ENCODE results near the gene CALCB. TPM values are rescaled to one million over a fixed set of nuclear protein-coding genes. Genes with fewer than 3 reads are reported as not detected.
"Not testable (repeated sequence)": the region's sequence is repeated elsewhere in the genome, so short reads cannot be mapped to it uniquely, and the experiment has no call there.

CALCB gene
- polyA plus RNA-seq, 3 donors: 3.4 to 5.5 (median 5.0) TPM

DNA sequence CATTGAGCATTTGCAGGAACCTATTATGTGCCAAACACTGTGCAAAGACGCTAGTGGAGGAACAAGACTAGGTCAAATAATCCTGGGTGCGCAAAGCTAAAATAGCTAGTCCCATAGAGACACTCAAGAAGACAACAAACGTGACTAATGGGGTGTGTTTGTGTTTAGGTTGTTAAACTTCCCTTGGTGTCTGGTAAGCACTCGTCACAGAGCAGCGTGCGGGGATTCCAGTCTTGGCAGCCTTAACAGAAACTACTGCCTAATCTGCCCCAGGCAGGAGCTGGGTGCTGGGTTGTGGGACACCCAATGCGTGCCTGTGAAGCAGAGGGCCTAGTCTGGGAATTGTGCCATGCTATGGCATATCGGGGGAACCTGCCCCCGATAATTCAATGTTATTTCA is 10.8 kb upstream of the CALCB start:
- no peak for DNase-seq (ENCODE audit: extremely low read depth in 1 of 11, low read depth in 9 of 11, low spot score in 4 of 11)

DNA sequence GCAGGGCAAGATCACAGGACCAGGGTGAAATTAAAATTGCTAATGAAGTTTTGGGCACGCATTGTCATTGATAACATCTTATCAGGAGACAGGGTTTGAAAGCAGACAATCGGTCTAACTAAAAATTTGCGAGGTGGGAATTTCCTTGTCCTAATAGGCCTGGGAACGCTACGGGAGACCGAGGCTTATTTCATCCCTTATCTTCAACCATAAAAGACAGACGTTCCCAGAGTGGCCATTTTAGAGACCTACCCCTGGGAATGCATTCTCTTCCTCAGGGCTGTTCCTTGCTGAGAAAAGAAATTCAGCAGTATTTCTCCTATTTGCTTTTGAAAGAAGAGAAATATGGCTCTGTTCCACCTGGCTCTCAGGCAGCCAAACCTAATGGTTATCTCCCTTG is 3.6 kb upstream of the CALCB start:
- not testable (repeated sequence) for DNase-seq (ENCODE audit: extremely low read depth in 1 of 11, low read depth in 9 of 11, low spot score in 4 of 11)

DNA sequence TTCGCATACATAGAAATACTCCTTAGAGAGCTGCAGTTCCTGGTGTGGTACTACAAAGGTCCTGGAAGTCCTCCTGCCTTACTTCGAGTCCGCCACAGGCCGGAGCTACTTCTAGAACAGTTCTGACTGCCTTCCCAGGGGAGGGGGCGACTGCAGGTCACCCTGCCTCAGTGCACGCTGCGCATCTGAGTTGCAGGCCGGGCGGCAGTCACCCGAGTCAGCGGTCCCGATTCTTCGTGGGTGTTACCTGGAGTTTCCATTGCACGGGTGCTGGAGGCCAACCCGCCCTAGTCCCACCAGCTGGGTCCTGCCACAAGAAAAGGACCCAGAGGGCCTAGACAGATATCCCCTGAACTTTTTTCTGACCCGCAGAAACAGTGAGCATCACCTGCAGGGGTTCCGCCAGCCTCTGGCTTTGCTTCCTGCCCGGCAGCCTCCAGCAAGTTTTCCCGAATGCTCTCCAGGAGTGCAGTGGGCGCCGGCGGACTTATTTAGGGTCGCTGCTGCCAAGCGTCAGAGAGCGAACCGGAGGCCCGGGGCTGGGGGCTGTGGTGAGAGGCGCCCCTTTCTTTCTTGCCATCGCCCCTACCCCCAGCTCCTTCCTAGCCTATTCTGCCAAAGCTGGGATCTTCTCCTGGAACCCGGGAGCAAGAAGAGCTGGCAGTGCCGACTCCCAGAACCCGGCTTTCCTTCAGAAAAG is 1.7 kb upstream of the CALCB start:
- no peak for DNase-seq (ENCODE audit: extremely low read depth in 1 of 11, low read depth in 9 of 11, low spot score in 4 of 11)

DNA sequence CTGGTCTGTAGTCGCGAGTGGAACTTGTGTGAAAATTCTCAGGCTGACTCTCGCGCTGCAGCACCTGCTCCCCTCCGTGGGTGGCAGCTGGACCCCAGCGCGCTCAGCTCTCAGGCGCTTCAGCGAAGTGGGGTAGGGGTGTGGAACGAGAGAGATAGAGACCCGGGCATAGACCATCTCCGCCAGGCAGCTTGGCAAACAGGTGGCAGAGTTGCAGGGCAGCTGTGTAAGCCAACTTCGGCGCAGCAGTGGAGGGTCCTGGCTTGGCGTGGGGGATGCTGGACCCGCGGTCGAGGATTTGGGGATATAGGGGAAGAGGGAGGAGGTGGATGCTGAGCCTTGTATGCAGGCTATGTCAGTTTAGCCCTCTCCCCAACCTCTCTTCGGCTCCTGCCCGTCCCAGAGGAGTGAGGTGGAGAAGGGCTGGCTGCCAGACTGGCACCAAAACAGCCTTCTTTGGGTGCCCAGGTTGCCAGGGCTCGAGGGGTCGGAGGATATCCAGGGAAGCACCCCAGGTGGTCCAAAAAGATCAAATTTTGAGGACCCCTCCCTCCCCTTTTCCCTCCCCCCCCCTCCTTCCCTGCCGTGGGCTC is 746 bp upstream of the CALCB start:
- no peak for DNase-seq (ENCODE audit: extremely low read depth in 1 of 11, low read depth in 9 of 11, low spot score in 4 of 11)

DNA sequence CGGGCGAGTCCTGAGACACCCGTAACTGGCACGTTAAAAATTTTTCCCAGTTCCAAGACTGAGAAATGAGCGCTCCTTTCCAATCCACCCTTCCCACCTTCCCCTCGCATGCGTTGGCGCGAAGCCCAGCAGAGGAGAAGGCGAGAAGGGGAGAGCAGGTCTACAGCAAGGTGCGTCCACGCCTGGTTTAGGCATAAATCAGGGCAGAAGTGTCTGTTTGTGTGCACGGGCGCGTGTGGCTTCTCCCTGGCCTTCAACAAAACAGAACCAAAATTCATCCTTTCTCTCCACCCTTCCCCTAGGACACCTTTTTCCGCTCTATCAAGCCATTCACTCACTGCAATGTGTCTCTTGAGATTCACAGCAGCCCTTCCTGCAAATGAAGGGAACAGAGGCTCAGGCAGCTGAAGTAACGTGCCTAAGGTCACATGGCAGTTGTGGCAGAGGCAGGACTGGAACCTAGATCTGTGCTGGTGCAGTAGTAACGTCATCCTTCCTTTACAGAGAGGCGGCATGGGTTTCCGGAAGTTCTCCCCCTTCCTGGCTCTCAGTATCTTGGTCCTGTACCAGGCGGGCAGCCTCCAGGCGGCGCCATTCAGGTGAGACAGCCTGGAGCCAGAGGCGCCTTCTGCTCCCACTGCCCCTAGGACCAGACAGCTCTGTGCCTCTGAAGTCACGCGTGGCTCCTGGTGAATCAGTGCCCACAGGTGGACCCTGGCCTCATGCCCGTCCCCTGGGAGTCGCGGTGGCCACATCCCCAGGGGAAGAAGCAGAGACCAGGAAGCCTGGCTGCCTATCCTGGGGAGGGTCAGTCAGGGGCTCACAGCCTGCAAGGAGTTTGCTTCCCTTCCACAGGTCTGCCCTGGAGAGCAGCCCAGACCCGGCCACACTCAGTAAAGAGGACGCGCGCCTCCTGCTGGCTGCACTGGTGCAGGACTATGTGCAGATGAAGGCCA is 1.1 kb downstream of the CALCB start:
- peak; percentile 36 to 80 (median 69) for DNase-seq (ENCODE audit: extremely low read depth in 1 of 11, low read depth in 9 of 11, low spot score in 4 of 11)

DNA sequence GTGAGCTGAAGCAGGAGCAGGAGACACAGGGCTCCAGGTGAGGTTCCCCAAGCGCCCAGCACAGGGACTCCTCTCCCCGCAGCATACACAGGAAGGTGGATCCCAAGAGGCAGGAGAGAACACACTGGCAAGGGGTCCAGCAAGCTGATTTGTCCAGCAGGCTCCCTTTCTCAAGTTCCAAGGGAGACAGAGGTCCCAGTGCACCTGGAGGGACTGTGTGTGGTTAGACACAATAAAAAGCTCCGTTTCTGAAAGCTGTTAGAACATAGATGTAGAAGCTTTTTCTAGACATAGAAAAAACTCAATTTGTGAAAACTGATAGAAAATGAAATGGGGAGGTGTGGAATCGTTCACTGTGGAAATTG is 1.8 kb downstream of the CALCB start:
- DNase-seq (ENCODE audit: extremely low read depth in 1 of 11, low read depth in 9 of 11, low spot score in 4 of 11): no peak

DNA sequence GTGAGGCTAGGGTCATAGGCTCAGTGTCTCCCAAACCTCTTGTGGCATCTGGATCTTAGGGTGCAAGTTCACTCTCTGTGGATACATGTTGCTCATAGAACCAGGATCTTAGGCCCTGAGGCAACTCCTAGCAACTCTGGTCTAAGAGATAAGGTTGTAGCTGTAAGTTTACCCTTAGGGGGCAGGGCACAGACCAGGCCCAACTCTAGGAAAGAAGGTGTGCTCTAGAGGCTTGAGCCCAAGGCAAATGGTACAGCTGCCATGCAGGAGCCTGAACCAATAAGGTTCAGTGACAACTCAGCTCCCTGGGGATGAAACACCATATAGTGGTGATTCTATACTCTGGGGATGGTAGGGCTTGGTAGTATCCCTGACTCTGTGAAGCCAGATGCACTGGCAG is 17.8 kb downstream of the CALCB start:
- no peak for DNase-seq (ENCODE audit: extremely low read depth in 1 of 11, low read depth in 9 of 11, low spot score in 4 of 11)

DNA sequence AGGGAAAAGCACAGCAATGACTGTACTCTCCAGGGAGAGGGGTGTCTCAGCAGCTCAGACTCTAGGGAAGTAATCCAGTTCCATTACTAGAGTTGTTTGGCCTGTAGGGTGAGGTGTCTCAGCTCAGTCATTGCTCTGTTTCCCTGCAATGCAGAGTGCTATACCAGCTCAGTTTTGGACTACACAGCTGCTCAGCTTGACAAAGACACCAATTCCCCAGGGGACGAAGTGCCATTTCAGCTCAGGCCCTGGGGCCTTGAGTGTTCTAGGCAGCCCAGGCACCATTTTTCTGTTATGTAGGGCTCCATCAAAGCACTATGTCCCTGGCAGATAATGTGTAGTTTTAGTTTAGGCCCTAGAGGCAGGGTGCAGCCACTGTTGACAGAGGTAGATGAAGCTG is 18.2 kb downstream of the CALCB start:
- no peak for DNase-seq (ENCODE audit: extremely low read depth in 1 of 11, low read depth in 9 of 11, low spot score in 4 of 11)

DNA sequence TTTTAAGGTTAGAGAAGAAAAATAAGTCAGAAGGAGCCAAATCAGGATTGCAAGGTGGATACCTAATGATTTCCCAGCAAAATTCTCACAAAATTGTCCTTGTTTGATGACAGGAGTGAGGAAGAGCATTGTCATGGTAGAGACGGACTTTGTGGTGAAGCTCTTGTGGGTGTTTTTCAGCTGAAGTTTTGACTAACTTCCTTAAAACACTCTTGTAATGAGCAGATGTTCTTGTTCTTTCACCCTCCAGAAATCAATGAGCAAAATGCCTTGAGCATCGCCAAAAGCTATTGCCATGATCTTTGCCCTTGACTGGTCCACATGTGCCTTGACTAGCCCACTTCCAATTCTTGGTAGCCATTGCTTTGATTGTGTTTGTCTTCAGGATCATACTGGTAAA is 20.0 kb downstream of the CALCB start:
- no peak for DNase-seq (ENCODE audit: extremely low read depth in 1 of 11, low read depth in 9 of 11, low spot score in 4 of 11)

DNA sequence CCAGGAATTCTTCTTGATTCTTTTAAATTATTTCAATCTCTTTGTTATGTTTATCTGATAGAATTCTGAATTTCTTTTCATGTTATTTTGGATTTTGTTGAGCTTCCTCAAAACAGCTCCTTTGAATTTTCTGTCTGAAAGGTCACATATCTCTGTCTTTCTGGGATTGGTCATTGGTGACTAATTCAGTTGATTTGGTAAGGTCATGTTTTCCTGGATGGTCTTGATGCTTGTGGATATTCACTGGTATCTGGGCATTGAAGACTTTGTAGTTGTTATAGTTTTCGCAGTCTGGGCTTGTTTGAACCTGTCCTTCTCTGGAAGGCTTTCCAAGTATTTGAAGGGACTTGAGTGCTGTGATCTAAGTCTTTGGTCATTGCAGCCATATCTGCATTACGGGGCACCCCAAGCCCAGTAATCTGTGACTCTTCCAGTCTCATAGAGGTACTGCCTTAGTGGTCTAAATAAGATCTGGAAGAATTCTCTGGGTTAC is 22.4 kb downstream of the CALCB start:
- DNase-seq (ENCODE audit: extremely low read depth in 1 of 11, low read depth in 9 of 11, low spot score in 4 of 11): no peak

DNA sequence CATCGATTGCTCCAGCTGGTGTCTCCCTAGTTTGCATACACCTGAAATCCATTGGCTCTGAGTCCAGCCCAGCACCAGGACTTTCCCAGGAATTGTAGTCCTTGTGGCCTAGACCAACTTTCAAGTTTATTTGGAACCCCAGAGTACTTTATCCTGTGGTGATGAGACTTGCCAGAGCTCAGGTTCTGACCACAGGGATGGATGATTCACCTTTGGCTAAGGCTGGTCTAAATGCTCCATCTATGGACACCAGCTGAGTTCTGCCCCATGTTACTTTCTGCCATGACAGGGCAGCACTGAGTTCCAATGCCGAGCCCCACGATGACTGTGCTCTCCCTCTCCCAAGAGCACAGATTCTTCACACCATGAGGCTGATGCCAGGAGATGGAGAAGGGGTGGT is 24.0 kb downstream of the CALCB start:
- DNase-seq (ENCODE audit: extremely low read depth in 1 of 11, low read depth in 9 of 11, low spot score in 4 of 11): no peak

DNA sequence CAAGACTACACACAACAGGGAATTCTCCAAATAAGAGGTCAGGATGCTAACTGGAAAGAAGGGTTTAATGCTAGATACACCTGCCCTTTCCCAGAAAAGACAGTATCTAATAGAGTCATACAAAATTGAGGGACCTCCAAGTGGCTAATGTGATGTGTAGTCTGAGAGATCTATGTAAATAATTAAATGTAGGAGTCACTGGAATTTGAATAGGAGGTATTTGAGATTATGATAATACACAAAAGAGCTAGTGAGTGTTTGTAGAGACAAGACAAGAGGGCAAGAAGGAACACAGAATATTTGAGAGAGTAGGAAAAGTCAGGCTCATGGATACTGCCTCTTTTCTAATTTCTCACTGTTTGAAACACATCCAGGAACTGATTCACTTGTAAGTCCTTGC is 25.9 kb downstream of the CALCB start:
- DNase-seq (ENCODE audit: extremely low read depth in 1 of 11, low read depth in 9 of 11, low spot score in 4 of 11): no peak

DNA sequence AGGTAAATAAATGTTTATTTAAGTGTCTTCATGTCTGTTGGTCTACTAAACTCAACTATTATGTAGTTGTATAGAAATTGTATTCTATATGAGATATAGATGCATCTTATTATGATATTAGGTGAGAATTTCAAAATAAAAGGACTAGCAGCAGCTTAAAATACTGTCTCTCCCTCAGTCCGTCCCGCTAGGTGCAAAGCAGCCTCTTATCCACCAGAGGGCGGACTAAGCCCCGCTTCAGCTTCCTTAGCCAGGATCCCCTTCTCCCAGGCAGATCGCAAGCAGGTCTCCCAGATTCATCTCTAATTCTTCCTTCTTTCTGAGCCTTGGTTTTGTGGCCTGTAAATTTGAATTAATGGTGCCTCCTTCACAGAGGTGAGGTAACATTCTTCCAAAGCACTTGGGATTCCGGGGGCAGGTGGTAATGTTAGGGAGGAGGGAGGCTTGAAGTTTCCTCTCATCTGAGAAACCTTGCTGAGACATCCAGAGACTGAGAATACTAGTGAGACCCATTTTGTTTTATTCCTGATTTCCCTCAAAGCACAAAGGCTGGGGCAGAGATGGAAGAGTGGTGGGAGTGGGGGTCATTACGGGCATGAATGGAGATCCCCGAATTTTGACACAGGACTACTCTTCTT is 27.8 kb downstream of the CALCB start:
- DNase-seq (ENCODE audit: extremely low read depth in 1 of 11, low read depth in 9 of 11, low spot score in 4 of 11): peak in 9 of 11 donors; percentile 17 to 50 (median 33)

DNA sequence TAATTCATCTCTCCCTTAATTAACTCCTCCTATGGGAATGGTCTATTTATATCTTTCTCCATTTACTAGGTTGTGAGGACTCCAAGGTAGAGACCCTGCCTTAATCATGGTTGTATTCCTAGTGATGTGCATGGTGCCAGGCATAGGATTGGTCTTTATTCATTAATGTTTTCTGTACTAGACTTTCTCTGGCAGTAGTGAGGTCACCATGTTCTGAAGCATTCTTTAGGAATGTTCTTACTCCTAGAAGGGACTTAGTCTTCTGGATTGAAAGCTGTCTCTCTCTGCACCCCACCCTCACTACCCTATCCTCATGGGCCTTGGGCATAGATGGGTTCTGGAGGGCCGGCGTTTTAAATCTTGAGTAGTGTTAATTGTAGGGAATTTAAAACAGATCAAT is 30.8 kb downstream of the CALCB start:
- DNase-seq (ENCODE audit: extremely low read depth in 1 of 11, low read depth in 9 of 11, low spot score in 4 of 11): no peak

DNA sequence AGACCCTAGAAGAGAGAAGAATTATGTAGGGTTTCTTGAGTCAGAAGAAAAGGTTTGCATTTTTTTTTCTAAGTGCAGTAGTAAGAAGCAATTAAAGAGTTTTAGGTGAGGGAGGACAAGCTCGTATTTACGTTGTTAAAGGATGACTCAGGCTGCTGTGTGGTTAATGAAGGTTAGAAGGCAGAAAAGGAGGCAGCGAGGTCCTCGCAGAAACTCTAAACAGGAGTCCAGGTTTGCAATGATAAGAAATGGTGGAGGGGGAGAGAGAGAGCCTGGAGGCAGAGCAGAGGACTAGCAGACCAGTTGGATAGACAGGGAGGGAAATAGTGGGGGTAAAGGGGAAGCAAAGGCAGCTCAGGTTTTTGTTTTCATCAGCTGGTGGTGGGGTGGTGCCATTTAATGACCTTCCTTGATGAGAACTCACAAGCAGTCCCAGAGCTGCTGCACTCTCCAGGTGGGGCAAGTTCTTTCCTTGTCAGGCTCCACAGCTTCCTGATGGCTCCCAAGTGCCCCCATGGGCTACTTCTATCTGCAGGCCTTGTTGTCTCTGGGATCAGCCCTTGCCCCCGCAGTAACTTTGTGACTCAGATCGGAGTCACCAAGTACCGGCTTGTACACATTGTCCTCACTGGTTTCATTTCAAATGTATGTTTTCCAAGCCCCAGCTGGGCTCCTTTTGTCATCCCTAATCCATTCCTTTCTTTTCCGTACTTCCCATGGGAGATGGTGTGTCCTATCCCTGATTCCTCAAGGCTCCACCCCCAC is 33.0 kb downstream of the CALCB start:
- DNase-seq (ENCODE audit: extremely low read depth in 1 of 11, low read depth in 9 of 11, low spot score in 4 of 11): no peak

DNA sequence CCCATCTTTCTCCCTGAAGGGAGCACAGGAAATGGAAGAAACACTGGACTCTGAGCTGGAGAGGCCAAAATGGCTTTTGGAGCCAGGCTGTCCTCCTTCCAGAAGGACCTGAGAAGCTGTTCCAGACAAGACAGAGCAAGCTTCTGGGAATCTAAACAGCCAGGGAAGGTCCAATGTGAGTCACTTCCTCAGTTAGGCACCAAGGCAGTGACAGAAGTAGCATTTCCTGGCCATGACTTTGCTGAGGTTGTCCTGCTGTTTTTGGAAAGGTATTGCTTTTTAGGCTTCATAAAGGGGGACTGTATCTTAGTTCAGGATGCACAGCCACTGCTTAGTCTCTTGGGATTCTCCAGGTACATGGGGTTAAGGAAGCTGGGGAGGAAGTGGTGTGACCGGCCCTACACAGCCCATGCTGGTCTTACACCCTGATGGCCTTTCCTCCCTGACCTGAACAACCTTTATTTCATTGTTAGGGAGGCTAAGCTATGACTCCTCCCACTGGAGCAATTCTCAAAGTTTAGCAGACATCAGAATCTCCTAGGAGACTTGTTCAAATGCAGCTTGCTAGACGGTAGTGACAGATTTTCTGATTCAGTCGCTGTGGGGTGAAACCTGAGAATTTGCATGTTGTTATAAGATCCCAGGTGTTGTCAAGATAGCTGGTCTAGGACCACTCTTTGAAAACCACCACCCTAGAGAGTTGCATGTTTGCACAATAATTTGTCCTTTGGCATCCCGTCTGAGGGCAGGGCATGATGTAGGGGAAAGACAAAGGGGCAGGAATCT is 34.5 kb downstream of the CALCB start:
- no peak for DNase-seq (ENCODE audit: extremely low read depth in 1 of 11, low read depth in 9 of 11, low spot score in 4 of 11)

DNA sequence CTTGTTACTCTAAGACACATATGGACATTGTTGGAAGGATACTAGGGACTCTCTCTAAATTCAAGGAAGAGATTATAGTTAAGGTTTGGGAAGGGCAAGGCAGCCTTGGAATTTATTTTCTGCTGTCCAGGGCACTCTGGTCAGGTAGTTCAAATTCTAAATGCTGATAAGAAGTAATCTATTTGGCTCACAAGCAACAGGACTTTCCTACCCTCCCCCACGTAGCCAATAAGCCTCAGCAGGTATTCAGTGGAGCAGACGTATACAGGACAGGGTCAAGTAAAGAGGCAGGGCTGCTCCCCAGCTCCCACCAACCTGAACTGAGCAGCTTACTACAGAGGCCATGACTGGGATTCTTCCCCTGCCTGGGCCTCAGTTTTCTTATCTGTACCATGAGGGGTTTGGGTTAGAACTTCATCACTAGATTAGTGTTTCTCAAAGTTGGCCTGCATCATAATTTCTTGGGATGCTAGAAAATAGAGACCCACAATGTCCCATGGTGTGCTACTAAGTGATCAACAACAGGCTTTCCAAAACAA is 35.3 kb downstream of the CALCB start:
- DNase-seq (ENCODE audit: extremely low read depth in 1 of 11, low read depth in 9 of 11, low spot score in 4 of 11): no peak

DNA sequence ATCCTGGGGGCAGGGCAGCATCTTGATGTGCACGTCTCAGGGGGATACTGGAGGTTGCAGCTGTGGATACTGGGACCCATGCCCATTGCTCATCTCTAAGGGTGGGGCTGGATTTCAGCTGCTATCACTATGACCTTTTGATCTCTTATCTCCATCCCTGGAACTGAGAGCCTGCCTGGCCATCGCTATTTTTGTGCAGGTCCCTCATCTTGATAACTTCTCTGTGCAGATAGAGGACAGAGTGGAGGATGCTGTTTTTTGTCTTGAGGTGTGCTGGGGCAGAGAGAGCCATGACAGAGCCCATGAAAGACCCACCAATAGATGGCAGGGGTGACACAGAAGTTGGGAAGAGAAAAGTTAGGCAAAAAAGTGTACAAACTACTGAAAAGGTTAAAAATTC is 36.2 kb downstream of the CALCB start:
- no peak for DNase-seq (ENCODE audit: extremely low read depth in 1 of 11, low read depth in 9 of 11, low spot score in 4 of 11)
